ENCODE data around the gene WDR17.

Gene WDR17

GRCh38 chr4:176065435-176066291 is at the start of gene WDR17:
TSS of gene WDR17 (plus strand) at chr4:176065841. CDS start at chr4:176111581, 45,740 bp downstream.
- peak; percentile 77 to 97 (median 93) for DNase-seq

GRCh38 chr4:176016601-176017000 is 49.0 kb upstream of the WDR17 start:
- no peak for DNase-seq

- no peak for DNase-seq
Measured at GRCh38 chr4:176020481-176021085, 45.1 kb upstream of the WDR17 start.

GRCh38 chr4:176030391-176030790 is 35.2 kb upstream of the WDR17 start:
- DNase-seq = no peak

- DNase-seq = no peak
Measured at GRCh38 chr4:176031922-176032321, 33.7 kb upstream of the WDR17 start.

- no peak for DNase-seq
Measured at GRCh38 chr4:176032454-176032853, 33.2 kb upstream of the WDR17 start.

GRCh38 chr4:176034499-176034898 is 31.1 kb upstream of the WDR17 start:
- peak in 11 of 58 donors; percentile 2 to 62 (median 8) for DNase-seq

- DNase-seq = no peak
Measured at GRCh38 chr4:176034936-176035335, 30.7 kb upstream of the WDR17 start.

GRCh38 chr4:176036585-176037205 is 28.9 kb upstream of the WDR17 start:
- no peak for DNase-seq

GRCh38 chr4:176038789-176039188 is 26.9 kb upstream of the WDR17 start:
- no peak for DNase-seq

GRCh38 chr4:176042195-176042594 is 23.4 kb upstream of the WDR17 start:
- DNase-seq = no peak

- DNase-seq = peak in 16 of 58 donors; percentile 15 to 80 (median 66)
Measured at GRCh38 chr4:176043838-176044588, 21.6 kb upstream of the WDR17 start.

GRCh38 chr4:176044589-176044951 is 21.1 kb upstream of the WDR17 start:
- peak in 55 of 58 donors; percentile 30 to 94 (median 75) for DNase-seq

- no peak for DNase-seq
Measured at GRCh38 chr4:176048631-176049030, 17.0 kb upstream of the WDR17 start.

- DNase-seq = no peak
Measured at GRCh38 chr4:176052744-176053143, 12.9 kb upstream of the WDR17 start.

- no peak for DNase-seq
Measured at GRCh38 chr4:176053785-176054184, 11.9 kb upstream of the WDR17 start.

- peak in 1 of 58 donors; percentile 13 for DNase-seq
Measured at GRCh38 chr4:176054942-176055341, 10.7 kb upstream of the WDR17 start.

GRCh38 chr4:176063718-176064117 is 1.9 kb upstream of the WDR17 start:
- no peak for DNase-seq

- no peak for DNase-seq
Measured at GRCh38 chr4:176064539-176064938, 1.1 kb upstream of the WDR17 start.

GRCh38 chr4:176066757-176067156 is 1.1 kb downstream of the WDR17 start:
- peak in 1 of 58 donors; percentile 2 for DNase-seq

- DNase-seq = no peak
Measured at GRCh38 chr4:176077561-176077960, 11.9 kb downstream of the WDR17 start.

GRCh38 chr4:176084769-176085168 is 19.1 kb downstream of the WDR17 start:
- no peak for DNase-seq

Data from anterior cingulate cortex (tissue), 58 donors.